Gastroesophageal sphincter (tissue), 4 donors: ENCODE data around the gene SYNE1. TPM values are rescaled to one million over a fixed set of nuclear protein-coding genes. Genes with fewer than 3 reads are reported as not detected.

ENCODE experiments used
- ATAC-seq: fragments of 150-250 bp; one replicate; pipeline ENCODE4 v1.9.1; 2016; ENCODE audit warnings: mild to moderate bottlenecking, moderate library complexity
- H3K27ac ChIP-seq, 4 donors: fragments of 200-600 bp; sonication (generic) in 3 of 4; 1 replicate in 3 of 4; 2 replicates in 1 of 4; pipeline ENCODE4 v1.5.1; 2016 to 2019
- H3K27me3 ChIP-seq: fragments of 200-600 bp; sonication (generic); one replicate; pipeline ENCODE4 v1.5.1; 2019
- H3K36me3 ChIP-seq, 2 donors: fragments of 200-600 bp; sonication (generic); one replicate each; pipeline ENCODE4 v1.5.1; 2019; ENCODE audit warnings: control low read depth in 1 of 2
- H3K4me1 ChIP-seq, 3 donors: fragments of 200-600 bp; sonication (generic); 1 replicate in 2 of 3; 2 replicates in 1 of 3; pipeline ENCODE4 v1.5.1; 2016 to 2019; ENCODE audit warnings: control low read depth in 2 of 3
- H3K4me3 ChIP-seq, 2 donors: fragments of 200-600 bp; sonication (generic); one replicate each; pipeline ENCODE4 v1.5.1; 2019; ENCODE audit warnings: mild to moderate bottlenecking in 1 of 2, moderate library complexity in 1 of 2
- H3K9me3 ChIP-seq, 3 donors: fragments of 200-600 bp; sonication (generic); one replicate each; pipeline ENCODE4 v1.5.1; 2017 to 2019; ENCODE audit warnings: control low read depth in 2 of 3
- EP300 ChIP-seq: sonication (generic); formaldehyde crosslinking; IDR thresholded peaks from one replicate; pipeline ENCODE4 v1.6.1; 2017; ENCODE audit warnings: antibody characterized with exemption, mild to moderate bottlenecking
- POLR2A ChIP-seq, 2 donors: fragments of 450-650 bp; IDR thresholded peaks; one replicate each; pipeline ENCODE4 v1.6.1; 2017; ENCODE audit warnings: antibody characterized with exemption in 2 of 2, mild to moderate bottlenecking in 2 of 2, moderate library complexity in 1 of 2
- POLR2AphosphoS5 ChIP-seq: sonication (generic); formaldehyde crosslinking; IDR thresholded peaks from one replicate; pipeline ENCODE4 v1.6.1; 2017; ENCODE audit warnings: antibody characterized with exemption
- whole genome bisulfite sequencing, 2 donors: methylation state at CpG; one replicate each; pipeline ENCODE4 v1.1.5; 2018; ENCODE audit warnings: low coverage in 1 of 2; 5-methylcytosine and 5-hydroxymethylcytosine counted together
- total RNA-seq, 4 donors: library from RNA; depleted of rRNA; stranded (reverse); fragments of >200 nt; gene quantifications; one replicate each; pipeline ENCODE4 v1.1.0, GENCODE V29; 2016
- TF ChIP-seq, protein P1 (sequence below), 4 experiments: fragments of 200-600 bp in 2 of 4; fragments of 450-650 bp in 2 of 4; sonication (generic) in 1 of 4; IDR thresholded peaks; one replicate each; pipeline ENCODE4 v1.5.1; 2017 to 2019; ENCODE audit warnings: antibody characterized with exemption in 4 of 4, mild to moderate bottlenecking in 2 of 4, moderate library complexity in 2 of 4

SYNE1 gene
- total RNA-seq, 4 donors from 2014 or later, result 160 to 268 (median 215) TPM

DNA sequence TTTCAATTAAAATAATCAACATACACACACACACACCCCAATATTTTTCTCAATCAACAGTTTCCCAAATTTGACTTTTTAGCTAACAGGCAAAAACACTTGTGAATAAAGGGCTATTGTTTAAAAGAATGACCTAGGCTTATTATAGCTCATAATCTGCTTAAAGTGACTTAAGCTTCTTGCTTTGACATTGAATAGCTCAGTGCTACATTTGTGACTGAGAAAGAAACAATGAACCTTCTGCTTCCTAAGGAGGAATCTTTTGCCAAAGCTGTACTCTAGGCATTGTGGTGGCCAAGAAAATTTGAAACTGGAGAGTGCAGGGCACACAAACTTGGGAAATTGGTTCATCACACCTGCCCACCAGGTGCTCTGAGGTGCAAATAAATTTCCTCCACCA, 282.0 kb downstream of the SYNE1 start:
- no peaks in the 10 kb centered on the region for H3K9me3 ChIP-seq
- no peak for ATAC-seq
- H3K4me3 ChIP-seq, result no peak overlapping the region
- H3K36me3 ChIP-seq, result peaks cover 10 to 82% of the 10 kb centered on the region in 2 donors
- no peaks in the 10 kb centered on the region for H3K27me3 ChIP-seq
- peak overlapping the region in 2 of 4 donors; percentile 2 to 43 for H3K27ac ChIP-seq
- no peak for TF ChIP-seq POLR2AphosphoS5
- TF ChIP-seq, protein P1, sequence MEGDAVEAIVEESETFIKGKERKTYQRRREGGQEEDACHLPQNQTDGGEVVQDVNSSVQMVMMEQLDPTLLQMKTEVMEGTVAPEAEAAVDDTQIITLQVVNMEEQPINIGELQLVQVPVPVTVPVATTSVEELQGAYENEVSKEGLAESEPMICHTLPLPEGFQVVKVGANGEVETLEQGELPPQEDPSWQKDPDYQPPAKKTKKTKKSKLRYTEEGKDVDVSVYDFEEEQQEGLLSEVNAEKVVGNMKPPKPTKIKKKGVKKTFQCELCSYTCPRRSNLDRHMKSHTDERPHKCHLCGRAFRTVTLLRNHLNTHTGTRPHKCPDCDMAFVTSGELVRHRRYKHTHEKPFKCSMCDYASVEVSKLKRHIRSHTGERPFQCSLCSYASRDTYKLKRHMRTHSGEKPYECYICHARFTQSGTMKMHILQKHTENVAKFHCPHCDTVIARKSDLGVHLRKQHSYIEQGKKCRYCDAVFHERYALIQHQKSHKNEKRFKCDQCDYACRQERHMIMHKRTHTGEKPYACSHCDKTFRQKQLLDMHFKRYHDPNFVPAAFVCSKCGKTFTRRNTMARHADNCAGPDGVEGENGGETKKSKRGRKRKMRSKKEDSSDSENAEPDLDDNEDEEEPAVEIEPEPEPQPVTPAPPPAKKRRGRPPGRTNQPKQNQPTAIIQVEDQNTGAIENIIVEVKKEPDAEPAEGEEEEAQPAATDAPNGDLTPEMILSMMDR (IDR thresholded peaks at IDR 0.05), result no peak
- TF ChIP-seq POLR2A (IDR thresholded peaks at IDR 0.05), result no peak
- TF ChIP-seq EP300, result no peak
- peaks cover 0 to 29% (median 4%) of the 10 kb centered on the region in 3 donors for H3K4me1 ChIP-seq

DNA sequence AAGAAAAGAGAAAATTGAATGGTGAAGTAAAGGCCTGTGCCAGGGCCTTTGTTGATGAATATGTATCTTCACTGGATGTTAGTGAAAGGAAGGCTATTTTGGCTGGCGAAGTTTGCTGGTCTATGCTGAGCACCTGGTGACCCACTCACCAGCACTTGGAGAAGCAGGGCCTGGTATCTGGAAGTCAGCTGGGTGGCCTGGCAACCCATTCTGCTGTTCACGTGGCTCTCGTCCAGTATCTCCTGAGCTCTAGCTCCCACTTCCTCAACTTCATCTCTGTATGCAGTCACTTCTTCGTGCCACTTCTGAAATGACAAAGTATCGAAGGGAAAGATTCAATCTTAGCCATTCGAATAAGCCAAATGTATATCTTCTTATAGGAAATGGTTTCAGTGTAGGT, 283.7 kb downstream of the SYNE1 start:
- peaks cover 0 to 32% (median 4%) of the 10 kb centered on the region in 3 donors for H3K4me1 ChIP-seq
- no peaks in the 10 kb centered on the region for H3K9me3 ChIP-seq
- H3K27ac ChIP-seq, result no peak overlapping the region
- TF ChIP-seq POLR2AphosphoS5 (no peak), POLR2A (IDR thresholded peaks at IDR 0.05) (no peak), EP300 (no peak)
- TF ChIP-seq, protein P1 (IDR thresholded peaks at IDR 0.05), result no peak
- H3K4me3 ChIP-seq, result no peak overlapping the region
- WGBS, 2 donors, result 83 to 95% methylated on average over 4 to 6 of the region's 6 CpGs
- no peaks in the 10 kb centered on the region for H3K27me3 ChIP-seq
- no peak for ATAC-seq
- peaks cover 10 to 81% of the 10 kb centered on the region in 2 donors for H3K36me3 ChIP-seq

DNA sequence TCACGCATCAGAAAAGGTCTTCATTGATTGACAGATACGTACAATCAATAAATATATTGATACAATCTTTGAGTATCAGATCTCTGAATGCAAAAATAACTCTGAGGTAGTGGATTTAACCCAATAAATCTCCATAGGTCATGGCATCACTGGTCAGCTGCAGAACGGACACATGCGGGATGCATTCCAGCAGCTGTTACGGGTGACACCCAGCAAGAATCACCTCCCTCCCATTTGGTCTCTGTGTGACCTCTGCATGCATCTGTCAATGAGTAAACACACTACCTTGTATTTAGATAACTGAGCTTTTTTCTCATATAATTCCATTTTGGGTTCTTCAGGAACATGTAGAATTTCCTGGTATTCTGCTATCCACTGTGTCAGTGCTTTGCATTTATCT, 285.4 kb downstream of the SYNE1 start:
- peaks cover 10 to 71% of the 10 kb centered on the region in 2 donors for H3K36me3 ChIP-seq
- WGBS, 2 donors, result 63 to 77% methylated on average over 5 of the region's 5 CpGs
- TF ChIP-seq POLR2A (IDR thresholded peaks at IDR 0.05) (no peak), EP300 (no peak), POLR2AphosphoS5 (no peak)
- TF ChIP-seq, protein P1 (IDR thresholded peaks at IDR 0.05), result no peak
- no peaks in the 10 kb centered on the region for H3K9me3 ChIP-seq
- no peaks in the 10 kb centered on the region for H3K27me3 ChIP-seq
- peak overlapping the region; percentile 18 to 50 (median 30) for H3K27ac ChIP-seq
- H3K4me3 ChIP-seq, result no peak overlapping the region
- peaks cover 0 to 31% (median 4%) of the 10 kb centered on the region in 3 donors for H3K4me1 ChIP-seq
- no peak for ATAC-seq

DNA sequence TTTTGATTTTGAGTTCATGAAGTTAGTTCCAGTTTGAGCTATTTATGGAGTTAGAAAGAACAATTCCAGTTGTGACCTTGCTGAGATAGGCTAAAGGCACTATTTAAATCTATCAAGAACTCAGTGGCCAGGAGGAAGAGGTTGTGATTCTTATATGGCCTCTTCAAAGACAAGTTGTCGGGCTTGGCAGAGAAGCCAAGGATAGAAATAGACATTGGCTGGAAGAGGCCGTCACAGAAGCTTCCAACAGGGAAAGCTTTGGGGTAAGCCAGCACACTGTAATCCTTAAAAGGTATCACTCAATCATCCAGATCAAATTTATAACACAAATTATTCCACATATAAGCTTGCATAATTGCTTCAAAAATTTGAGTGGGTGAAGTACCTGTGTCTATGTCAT, 286.1 kb downstream of the SYNE1 start:
- no peak for ATAC-seq
- H3K36me3 ChIP-seq, result peaks cover 10 to 74% of the 10 kb centered on the region in 2 donors
- H3K4me1 ChIP-seq, result peaks cover 0 to 27% (median 4%) of the 10 kb centered on the region in 3 donors
- H3K27me3 ChIP-seq, result no peaks in the 10 kb centered on the region
- no peak overlapping the region for H3K4me3 ChIP-seq
- WGBS, 2 donors, result 44 to 52% methylated on average over 2 of the region's 2 CpGs
- no peaks in the 10 kb centered on the region for H3K9me3 ChIP-seq
- H3K27ac ChIP-seq, result peak overlapping the region in 3 of 4 donors; percentile 30 to 50 (median 31)
- no peak for TF ChIP-seq EP300
- TF ChIP-seq, protein P1 (IDR thresholded peaks at IDR 0.05), result no peak

DNA sequence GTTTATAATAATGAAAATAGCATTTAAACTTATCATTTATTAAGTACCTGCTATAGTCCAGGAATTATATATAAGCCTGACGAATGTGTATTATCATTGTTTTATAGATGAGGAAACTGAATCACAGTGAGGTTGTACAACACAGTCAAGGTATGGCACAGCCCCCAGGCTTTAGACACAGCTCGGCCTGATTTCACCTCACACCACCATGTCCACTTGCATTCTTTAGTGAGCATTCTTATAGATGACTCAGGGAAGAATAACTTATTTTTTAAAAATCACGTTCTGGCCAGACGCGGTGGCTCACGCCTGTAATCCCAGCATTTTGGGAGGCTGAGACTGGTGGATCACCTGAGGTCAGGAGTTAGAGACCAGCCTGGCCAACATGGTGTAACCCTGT, 289.0 kb downstream of the SYNE1 start:
- no peak overlapping the region for H3K4me3 ChIP-seq
- peaks cover 0 to 22% (median 4%) of the 10 kb centered on the region in 3 donors for H3K4me1 ChIP-seq
- no peaks in the 10 kb centered on the region for H3K9me3 ChIP-seq
- no peaks in the 10 kb centered on the region for H3K27me3 ChIP-seq
- TF ChIP-seq EP300 (no peak), POLR2A (IDR thresholded peaks at IDR 0.05) (no peak)
- TF ChIP-seq, protein P1 (IDR thresholded peaks at IDR 0.05), result no peak
- ATAC-seq, result no peak
- 93 to 94% methylated on average over 3 to 6 of the region's 6 CpGs for whole genome bisulfite sequencing, 2 donors
- H3K36me3 ChIP-seq, result peaks cover 5 to 81% of the 10 kb centered on the region in 2 donors
- H3K27ac ChIP-seq, result no peak overlapping the region
